CD4-positive, alpha-beta T cell treated with Interleukin-1 beta for 1 hour (primary cell): ENCODE data around the gene MRTFB.

Experiments used
- DNase-seq, 2 donors: peaks; one replicate each; pipeline ENCODE4 v3.0.0-alpha.2; 2020 to 2022

Gene MRTFB

DNA sequence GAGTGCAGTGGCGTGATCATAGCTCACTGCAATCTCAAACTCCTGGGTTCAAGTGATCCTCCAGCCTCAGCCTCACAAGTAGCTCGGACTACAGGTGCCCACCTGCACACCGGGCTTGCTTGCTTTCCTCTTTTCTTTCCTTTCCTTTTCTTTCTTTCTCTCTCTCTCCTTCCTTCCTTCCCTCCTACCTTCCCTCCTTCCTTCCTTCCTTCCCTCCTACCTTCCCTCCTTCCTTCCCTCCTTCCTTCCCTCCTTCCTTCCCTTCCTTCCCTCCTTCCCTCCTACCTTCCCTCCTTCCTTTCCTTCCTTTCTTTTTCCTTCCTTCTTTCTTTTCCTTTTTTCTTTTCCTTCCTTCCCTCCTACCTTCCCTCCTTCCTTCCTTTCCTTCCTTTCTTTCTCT lies 225.5 kb downstream of the MRTFB start:
- no peak for DNase-seq

DNA sequence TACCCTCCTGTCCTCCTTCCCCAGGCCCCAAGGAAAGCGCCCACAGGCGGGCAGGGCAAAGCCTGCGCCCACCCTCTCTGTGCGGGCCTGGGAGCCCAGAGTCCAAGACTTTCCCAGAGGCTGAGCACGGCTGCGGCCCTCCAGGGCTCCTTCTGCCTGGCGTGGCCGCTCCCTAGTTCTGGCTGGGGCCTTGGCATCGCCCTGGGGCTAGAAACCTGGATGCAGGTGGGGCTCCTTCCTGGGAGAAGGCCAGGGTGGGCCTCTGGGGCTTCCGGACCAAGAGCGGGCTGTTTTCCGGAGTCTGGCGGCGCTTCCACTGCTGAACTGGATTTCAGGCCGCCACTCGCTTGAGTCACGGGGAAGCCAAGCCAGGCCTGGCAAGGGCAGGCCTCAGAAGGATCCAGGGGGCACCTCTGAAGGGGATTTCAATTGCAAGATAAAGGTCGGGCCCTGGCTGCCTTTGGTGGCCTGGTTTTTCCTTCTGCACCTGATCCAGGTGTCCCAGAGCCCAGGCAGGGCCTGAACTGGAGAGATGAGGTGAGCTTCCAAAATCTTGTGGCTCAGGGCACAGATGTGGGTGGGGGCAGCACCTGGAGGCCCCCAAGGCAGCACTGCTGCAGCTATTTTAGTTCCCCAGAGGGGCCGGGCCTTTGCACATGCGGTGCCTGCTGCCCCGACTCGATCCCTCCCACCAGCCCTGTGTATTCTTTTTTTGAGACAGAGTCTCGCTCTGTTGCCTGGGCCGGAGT lies 227.4 kb downstream of the MRTFB start:
- no peak for DNase-seq

DNA sequence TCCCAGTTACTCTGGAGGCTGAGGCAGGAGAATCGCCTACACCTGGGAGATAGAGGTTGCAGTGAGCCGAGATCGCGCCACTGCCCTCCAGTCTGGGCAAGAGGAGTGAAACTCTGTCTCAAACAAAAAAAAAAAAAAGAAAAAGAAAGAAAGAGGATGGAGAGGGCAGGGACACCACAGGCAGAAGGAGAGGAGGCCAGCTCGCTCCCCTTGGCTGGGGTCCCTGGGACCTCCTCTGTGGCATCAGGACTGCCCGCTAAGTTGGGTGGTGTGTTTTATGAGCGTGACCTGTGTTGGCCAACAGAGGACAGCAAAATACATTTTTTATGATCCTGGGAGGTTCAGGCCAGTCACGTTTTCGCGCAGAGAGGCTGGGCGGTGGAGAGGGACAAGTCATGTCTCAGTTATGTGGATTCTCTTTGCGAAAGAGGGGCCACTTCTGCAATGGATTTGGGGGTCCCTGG lies 229.6 kb downstream of the MRTFB start:
- peak; percentile 33 to 50 for DNase-seq

DNA sequence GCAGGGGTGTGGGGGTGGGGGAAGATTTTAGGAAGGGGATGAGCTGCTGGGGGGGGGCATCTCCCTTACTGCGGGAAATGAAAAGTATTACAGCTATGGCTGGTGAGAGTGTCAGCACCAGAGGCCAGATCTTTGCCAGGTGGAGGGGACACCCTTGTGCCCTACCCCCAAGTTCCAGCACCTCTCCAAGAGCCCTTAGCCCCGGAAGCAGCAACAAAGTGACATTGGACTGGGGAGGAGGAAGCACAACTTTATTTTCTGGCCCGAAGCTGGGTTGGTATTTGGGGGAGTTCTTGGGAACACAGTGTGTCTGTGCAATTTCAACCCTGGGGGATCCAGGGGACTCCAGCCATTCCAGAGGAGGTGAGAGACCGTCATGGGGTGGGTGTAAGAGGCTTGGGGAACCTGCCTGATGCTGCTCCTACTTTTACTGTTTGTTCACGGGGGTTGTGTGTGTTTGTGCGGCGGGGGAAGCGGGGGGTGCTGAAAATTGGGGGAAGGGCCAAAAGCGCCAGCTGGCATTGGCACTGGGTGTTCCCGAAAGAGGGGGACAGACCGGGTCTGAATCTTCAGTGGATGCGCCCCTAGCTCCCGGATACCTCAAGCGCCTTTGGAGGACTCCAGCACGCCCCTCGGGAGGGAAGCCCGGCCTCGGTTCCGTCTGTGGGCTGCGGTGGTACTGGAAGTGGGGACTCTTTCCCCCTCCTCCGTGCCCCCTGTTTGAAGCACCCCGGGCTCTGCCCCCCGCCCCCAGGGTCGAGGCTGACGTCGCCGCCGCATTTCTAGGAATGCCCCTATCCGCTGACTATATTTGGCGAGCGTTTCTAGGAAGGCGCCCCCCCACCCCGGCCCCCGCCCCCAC lies 230.3 kb downstream of the MRTFB start:
- peak in 1 of 2 donors; percentile 48 for DNase-seq

DNA sequence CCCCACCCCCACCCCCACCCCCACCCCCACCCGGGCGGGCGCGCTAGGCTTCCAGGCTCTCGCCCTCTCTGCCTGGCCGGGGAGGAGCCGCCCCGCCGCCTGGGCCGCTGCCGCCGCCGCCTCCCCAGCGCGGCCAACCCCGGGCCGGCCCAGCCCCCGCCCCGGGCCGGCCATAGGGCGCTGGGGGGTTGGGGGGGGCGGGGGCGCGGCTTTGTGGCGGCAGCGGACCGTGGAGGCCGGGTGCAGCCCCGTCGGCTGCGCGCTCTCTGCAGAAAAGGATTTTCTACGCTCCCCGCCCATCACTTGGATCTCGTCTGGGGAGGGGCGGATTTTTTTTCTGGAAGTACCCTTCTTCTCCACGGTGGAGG lies 230.9 kb downstream of the MRTFB start:
- DNase-seq, result no peak

DNA sequence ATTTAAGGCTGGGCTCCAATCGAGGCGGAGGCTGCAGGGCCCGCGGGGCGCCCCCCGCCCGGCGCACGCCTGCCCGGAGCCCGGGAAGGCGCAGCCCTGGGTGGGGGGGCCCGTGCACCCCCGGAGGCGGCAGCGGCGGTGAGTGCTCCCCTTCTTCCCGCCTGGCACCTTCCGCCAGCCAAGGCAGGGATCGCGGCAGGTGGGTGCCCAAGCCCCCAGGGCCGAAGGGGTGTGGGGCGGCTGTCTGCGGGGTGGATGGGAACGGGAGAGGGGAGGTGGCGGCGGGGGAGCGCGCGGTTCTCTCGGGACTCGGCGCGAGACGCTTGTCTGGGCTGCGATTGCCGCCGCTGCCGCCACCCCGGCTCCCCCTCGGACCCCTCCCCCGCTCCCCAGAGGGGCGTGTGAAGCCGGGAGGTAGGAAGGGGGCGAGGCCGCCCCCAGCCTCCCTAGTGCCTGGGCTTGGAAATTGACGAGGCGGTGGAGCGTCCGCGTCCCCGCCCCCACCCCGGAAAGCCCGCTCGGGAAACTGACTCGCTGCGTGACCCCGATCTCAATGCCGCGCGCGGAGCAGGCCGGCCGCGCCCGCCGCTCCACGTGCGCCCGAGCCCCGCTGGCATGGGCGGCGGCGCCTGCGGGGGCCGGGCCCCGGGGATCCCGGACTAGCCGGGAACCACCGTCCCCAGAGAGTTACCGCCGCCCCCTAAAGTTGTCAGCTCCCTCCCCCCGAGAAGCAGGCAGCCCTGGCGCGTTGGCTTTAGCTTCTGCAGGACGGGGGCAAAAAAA lies 231.5 kb downstream of the MRTFB start:
- DNase-seq, result no peak

DNA sequence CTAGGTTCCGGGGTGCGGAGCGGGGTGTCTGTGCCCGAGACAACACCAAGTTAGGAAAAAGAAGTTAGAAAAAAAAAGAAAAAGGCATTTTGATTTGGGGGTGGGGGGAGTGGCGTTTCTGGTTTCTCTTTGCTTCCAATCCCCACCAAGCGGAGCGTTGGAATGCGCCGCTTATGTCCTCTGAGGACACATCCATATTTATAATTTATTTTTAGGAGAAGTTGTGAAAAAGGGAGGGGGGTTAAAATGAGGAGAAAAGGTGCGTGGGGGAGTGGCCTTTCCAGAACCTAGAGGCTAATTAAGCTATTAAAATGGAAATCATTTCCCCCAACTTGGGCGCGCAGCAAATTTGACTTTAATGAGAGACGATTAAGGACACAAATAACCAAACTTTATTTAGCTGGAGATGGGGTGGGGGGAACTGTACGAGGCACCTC lies 232.1 kb downstream of the MRTFB start:
- DNase-seq, result no peak

DNA sequence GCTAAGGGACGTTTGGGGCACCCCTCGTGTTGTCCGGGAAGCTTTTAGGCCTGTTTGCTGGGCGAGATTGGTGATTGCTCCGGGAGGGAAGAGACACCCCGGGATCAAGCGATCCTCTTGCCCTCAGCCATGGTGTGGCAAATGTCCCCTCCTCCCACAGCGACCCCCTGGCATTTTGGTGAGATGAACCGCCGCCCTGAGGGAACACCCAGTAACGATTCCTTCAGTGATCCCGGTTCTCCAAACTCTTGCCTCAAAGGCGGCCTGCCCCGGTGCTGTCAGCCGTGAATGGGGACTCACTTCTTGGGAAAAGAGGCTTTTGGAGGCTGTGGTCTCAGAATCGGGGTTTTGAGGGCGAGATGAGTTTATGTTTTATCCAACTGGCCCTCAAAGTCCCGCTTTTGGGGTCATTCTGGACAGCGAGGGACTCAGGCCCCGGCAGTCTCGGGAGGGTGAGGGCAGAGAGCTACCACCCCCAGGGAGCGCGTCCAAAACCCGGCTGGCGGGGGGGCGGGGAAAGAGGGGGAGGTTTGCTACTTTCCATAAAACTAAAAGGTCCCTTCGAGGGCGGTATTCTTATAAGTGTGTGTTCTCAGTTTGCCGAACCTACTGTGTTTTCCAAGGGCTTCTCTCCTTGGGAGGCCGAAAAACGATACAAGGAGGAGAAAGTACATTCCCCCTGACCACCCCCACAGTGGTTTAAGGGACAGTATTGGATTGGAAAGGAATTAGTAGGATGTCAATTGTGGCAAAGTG lies 232.7 kb downstream of the MRTFB start:
- no peak for DNase-seq

DNA sequence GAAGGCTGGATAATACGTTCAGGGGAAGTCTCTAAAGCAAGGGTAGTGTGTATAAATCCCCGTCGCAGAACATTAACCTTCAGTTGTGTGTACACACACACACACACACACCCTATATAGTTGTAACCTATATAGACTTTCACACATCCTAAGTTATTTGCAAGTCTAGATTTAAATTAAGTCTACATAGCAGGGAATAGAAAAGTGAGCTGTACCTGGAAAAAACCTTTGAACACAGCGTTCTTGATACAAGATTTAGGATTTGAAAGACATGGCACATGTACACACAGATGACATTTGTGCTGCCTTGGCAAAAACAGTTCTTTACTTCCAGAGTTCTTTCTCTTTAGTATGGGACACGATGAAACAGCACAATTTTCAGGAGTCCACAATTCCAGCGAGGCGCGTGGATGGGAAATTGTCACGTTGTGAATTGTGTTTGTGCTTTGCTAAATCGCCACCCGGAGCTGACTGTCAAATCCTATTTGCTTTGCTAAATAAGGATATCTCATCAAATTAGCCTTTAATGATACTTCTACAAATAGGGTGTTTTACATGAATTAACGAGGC lies 233.9 kb downstream of the MRTFB start:
- DNase-seq, result no peak

DNA sequence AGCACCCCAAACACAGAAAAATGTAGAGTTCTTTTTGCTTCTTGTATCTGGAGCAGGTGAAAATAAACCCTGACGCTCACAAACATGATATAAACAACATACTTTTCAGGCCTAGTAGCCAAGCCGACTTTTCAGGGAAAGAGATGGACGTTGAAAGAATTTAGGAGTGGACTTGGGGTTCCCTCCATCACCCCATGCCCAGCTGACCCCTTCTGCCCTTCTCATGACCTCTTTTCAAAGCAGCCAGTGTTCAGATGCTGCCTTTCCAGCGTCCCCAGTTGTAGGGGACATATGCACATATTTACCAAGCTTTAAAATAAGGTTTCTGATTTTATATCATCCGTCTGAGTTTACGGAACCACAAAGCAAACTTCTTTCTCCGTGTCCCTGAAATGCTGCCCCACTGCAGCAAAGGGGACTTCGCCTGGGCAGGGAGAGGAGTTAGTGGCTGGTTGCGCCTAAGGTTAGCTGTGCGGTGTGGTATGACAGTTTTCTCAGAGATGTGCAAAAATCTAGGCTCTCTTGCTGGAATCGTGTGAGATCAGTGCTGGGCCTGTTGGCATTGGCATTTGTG lies 235.5 kb downstream of the MRTFB start:
- DNase-seq, result no peak

DNA sequence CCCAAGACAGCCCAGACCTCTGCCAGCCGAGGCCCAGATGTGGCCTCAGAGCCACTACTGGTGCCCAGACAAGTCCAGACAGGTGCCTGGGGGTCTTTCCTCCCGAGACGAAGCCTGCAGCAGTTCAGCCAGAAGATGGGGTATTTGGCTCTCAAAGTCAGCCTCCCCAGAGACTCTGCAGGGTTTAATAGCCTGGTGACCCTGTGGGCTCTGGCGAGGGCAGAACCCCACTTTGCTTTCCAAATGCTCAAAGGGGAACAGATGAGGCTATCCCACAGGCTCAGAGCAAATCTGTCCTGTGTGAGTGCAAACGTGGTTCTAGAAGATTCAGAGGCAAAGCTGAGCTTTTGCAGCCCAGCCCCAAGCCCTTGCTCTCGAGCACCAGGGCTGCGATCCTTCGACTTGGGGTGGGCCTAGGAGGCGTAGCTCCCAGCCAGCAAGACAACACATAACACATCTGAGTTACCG lies 236.0 kb downstream of the MRTFB start:
- DNase-seq, result no peak

DNA sequence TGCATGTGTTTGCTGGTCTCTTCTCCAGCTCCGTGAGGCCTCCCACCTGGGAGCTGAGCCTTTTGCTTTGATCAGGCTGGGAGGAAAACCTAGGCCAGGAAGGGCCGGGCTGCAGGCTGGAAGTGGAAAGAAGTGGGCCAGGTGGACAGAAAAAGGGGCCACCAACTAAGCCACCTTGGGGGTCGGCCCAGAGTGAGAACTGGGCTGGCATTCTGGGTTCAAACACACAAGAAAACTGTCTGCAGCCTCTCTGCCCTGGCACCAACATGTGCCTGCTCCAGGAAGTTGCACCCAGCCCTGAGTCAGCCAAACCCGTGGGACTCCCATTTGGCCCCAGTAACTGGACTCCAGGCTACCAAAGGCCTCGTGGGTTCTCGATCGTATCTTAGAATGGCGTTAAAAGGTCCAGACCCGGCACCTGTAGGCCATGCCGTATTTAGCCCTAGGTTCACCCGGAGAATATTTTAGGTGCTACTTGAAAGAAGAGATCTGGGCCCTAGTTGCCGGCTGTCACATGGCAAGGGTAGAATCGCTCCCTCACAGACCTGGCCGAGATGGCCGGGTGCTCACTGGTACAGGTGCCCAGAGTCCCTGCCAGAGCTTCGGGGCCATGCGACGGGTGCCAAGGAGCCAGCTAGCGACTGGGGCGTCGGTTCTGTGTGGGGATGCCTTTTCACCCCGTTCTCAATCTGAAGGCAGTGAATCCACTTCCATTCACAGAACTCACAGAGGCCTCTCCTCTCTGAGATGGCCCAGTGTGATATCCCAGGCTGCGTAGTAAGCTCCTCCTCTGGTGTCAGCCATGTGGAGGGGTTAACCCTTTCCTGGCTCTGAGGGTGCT lies 236.6 kb downstream of the MRTFB start:
- DNase-seq, result no peak

DNA sequence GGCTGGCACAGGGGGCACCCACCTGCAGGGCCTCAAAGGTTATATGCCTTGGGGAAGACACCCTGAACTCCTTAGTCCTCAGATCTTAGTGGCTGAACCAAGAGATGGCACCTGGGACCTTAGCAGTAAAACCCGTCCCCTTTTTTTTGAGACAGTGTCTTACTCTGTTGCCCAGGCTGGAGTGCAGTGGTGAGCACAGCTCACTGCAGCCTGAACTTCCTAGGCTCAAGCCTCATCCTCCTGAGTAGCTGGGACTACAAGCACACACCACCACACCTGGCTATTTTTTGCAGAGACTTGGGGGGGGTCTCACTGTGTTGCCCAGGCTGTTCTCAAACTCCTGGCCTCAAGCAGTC lies 237.2 kb downstream of the MRTFB start:
- DNase-seq, result no peak

DNA sequence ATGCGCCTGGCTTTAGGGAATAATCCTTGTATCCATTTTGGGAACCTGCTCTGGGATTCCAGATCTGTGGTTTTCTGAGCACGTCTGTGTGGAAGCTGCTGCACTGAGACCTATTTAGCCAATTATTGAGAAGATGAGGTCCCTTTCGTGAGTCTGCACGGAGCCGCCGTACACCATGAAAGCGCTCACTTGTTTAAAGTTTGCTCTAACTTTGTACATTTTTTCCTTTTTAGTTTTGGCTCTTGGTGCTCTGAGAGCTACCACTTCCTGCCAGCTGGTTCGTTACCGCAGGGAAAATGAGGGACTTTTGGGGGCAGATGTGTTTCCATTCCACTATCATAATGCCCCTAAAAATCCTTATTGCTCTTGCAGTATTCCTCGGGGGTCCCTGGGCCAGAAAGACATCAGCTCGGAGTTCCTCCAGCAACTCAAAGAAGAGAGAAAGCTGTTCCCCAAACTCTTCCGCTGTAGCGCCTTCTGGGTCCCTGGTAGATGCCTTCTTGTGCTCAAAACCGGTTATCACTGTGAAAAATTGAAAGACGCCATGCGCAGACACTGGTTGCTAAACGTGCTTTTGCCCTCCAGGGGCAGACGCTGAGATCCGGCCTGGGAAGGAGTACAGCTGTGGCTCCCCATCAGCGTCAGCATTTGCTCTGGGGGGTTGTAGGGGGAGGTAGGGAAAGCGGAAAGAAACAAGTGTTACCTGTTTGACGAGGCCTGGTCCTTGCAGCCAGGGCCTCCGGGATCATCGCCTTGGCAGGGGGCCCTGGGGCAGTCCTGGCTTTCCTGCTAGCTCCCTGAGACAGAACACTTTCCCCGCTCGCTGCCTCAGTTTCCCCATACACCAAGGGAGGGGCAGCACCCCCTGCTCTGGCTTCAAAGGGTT lies 238.1 kb downstream of the MRTFB start:
- peak in 1 of 2 donors; percentile 24 for DNase-seq

DNA sequence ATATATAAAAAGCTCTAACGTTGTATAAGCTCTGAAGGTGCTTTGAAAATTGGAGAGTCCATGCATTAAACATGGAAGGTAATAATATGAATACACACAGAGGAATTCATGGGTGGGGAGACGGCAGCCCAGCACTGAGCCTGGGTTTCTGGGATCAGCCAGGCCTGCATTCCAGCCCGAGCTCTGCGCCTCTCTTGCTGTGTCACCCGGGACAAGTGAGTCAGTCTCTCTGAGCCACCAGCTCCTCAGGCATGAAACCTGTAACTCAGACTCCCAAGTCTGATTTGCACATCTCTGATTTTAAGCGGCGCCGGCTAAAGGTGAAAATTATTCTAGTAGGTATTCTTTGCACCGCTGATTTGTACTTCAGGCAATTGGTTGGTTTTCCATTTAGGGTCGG lies 238.8 kb downstream of the MRTFB start:
- DNase-seq, result no peak

DNA sequence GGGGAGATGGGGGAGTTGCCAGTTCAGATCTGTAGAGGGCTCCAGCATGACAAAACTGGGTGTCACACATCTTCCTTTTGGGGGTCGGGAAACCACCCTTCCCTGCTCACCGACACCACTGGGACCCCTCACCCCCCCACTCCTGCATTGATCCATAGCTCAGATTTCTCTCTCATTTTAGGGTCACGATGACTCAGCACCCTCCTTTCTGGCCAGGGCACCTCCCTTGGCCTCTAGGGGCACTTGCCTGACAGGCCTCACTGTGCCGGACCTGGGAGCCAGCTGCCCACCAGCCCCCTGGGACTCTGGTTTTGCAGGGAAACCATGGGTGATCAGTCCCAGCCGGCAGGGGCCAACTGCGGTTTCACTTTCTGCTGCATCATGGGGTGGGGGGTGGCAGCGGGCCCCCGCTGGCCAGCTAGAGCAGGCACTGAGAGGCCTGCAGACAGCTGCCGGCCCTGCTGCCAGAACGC lies 239.4 kb downstream of the MRTFB start:
- no peak for DNase-seq

DNA sequence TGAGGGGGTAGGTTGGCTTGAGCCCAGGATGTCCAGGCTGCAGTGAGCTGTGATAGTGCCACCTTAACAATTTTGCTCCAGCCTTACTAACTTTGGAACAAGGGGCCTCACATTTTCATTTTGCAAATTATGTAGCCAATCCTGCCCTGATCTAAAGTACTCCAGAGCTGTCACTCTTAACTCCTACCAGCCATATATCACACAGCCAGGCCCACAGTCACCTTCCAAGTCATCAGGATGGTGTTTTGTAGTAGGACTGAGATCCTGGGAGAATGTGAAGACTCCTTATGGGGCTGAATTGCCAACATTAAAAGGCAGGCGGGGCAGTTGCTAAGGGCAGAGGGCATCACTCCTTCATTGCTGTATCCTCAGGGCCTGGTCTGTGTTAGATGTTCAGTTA lies 243.0 kb downstream of the MRTFB start:
- no peak for DNase-seq

DNA sequence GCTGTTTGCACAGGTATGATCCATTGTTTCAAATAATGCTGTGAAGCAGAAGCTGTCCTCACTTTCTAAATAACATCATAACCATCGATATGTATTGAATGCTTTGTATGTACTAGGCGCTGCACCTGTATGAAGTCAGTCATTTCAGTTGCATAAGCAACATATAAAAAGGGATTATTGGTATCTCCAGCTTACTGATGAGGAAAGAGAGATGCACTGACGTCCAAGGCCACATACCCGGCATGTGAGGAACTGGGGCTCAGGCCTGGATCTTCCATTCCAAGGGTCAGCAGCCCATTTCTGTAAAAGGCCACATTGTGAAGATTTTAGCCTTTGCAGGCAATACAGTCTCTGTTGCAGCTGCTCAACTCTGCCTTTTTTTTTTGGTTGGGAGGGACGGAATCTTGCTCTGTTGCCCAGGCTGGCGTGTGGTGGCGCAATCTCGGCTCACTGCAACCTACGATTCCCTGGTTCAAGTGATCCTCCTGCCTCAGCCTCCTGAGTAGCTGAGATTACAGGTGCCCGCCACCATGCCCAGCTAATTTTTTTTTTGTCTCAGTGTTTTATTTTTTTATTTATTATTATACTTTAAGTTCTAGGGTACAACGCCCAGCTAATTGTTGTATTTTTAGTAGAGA lies 244.7 kb downstream of the MRTFB start:
- no peak for DNase-seq
